Mesothelial cell of epicardium (in vitro differentiated cells): ENCODE measurements around the gene DAPK1. TPM values are rescaled to one million over a fixed set of nuclear protein-coding genes. Genes with fewer than 3 reads are reported as not detected.
A peak's percentile ranks its signal among the peaks of the same experiment; 100 is the strongest.

Source experiments
- DNase-seq, 2 experiments: peaks; one replicate each; pipeline ENCODE4 v3.0.0; 2021; ENCODE audit warnings: low spot score in 2 of 2; ENCODE audit not compliant: unreplicated experiment in 2 of 2
- H3K27ac Mint-ChIP-seq: 2 replicates; pipeline ENCODE4 v1.8.0; 2021; ENCODE audit warnings: mixed read lengths
- H3K27me3 Mint-ChIP-seq: 2 replicates; pipeline ENCODE4 v1.8.0; 2021; ENCODE audit warnings: low read depth, mixed read lengths
- H3K36me3 Mint-ChIP-seq: 2 replicates; pipeline ENCODE4 v1.8.0; 2021; ENCODE audit warnings: mixed read lengths
- H3K4me1 Mint-ChIP-seq: 2 replicates; pipeline ENCODE4 v1.8.0; 2021; ENCODE audit warnings: mixed read lengths
- H3K4me3 Mint-ChIP-seq: 2 replicates; pipeline ENCODE4 v1.8.0; 2021; ENCODE audit warnings: mild to moderate bottlenecking, moderate library complexity, mixed read lengths
- H3K9me3 Mint-ChIP-seq: 2 replicates; pipeline ENCODE4 v1.8.0; 2021; ENCODE audit warnings: mixed read lengths
- CTCF ChIP-seq: fragments of 200-600 bp; sonication (generic); IDR thresholded peaks from one replicate; pipeline ENCODE4 v1.5.0; 2021; ENCODE audit warnings: antibody characterized with exemption; ENCODE audit not compliant: unreplicated experiment
- total RNA-seq: library from RNA; stranded (reverse); gene quantifications from 3 replicates; pipeline ENCODE4 v1.2.1, GENCODE V29; 2021

DAPK1 gene
- total RNA-seq, 1 donor from 2014 or later = 239 TPM

GRCh38 chr9:87687207-87687606 lies 189.5 kb downstream of the DAPK1 start:
- H3K27me3 Mint-ChIP-seq = no peaks in the 10 kb centered on the region
- peaks cover 39% of the 10 kb centered on the region for H3K9me3 Mint-ChIP-seq
- peak overlapping the region; percentile 4 for H3K27ac Mint-ChIP-seq
- no peak for DNase-seq
- no peak overlapping the region for H3K4me3 Mint-ChIP-seq
- TF ChIP-seq CTCF = no peak
- peaks cover 59% of the 10 kb centered on the region for H3K36me3 Mint-ChIP-seq
- H3K4me1 Mint-ChIP-seq = peaks cover 15% of the 10 kb centered on the region

- peaks cover 34% of the 10 kb centered on the region for H3K9me3 Mint-ChIP-seq
- peaks cover 2% of the 10 kb centered on the region for H3K4me1 Mint-ChIP-seq
- no peak overlapping the region for H3K27ac Mint-ChIP-seq
- no peaks in the 10 kb centered on the region for H3K27me3 Mint-ChIP-seq
- DNase-seq = no peak
- TF ChIP-seq CTCF = no peak
- peaks cover 74% of the 10 kb centered on the region for H3K36me3 Mint-ChIP-seq
- H3K4me3 Mint-ChIP-seq = no peak overlapping the region
Measured at GRCh38 chr9:87694236-87694755, 196.6 kb downstream of the DAPK1 start.

GRCh38 chr9:87695523-87695922 lies 197.9 kb downstream of the DAPK1 start:
- H3K4me3 Mint-ChIP-seq = no peak overlapping the region
- H3K9me3 Mint-ChIP-seq = peaks cover 22% of the 10 kb centered on the region
- H3K36me3 Mint-ChIP-seq = peaks cover 68% of the 10 kb centered on the region
- no peak for DNase-seq
- no peaks in the 10 kb centered on the region for H3K27me3 Mint-ChIP-seq
- peaks cover 2% of the 10 kb centered on the region for H3K4me1 Mint-ChIP-seq
- H3K27ac Mint-ChIP-seq = no peak overlapping the region
- no peak for TF ChIP-seq CTCF

- no peak for DNase-seq
- Mint-ChIP-seq H3K9me3 (peaks cover 12% of the 10 kb centered on the region), H3K36me3 (peaks cover 57% of the 10 kb centered on the region), H3K4me3 (no peak overlapping the region), H3K27me3 (no peaks in the 10 kb centered on the region), H3K27ac (no peak overlapping the region), H3K4me1 (peaks cover 7% of the 10 kb centered on the region)
- no peak for TF ChIP-seq CTCF
Measured at GRCh38 chr9:87696641-87697040, 199.0 kb downstream of the DAPK1 start.

- Mint-ChIP-seq H3K4me1 (peaks cover 23% of the 10 kb centered on the region), H3K9me3 (no peaks in the 10 kb centered on the region), H3K27me3 (no peaks in the 10 kb centered on the region), H3K36me3 (peaks cover 45% of the 10 kb centered on the region), H3K4me3 (no peak overlapping the region), H3K27ac (peak overlapping the region; percentile 72)
- no peak for DNase-seq
- TF ChIP-seq CTCF = no peak
Measured at GRCh38 chr9:87698069-87698809, 200.6 kb downstream of the DAPK1 start.
